Glutamatergic neuron (in vitro differentiated cells): Measurements from ENCODE around the gene ARHGEF39. TPM values are rescaled to one million over a fixed set of nuclear protein-coding genes. Genes with fewer than 3 reads are reported as not detected.

Source experiments
- DNase-seq: peaks from one replicate; pipeline ENCODE4 v3.0.0; 2022
- H3K27ac Mint-ChIP-seq: one replicate; pipeline ENCODE4 v1.8.0; 2020; ENCODE audit warnings: mild to moderate bottlenecking, mixed read lengths, inconsistent platforms; ENCODE audit not compliant: unreplicated experiment
- H3K27me3 Mint-ChIP-seq: one replicate; pipeline ENCODE4 v1.8.0; 2020; ENCODE audit warnings: mild to moderate bottlenecking, moderate library complexity, mixed read lengths, inconsistent platforms; ENCODE audit not compliant: unreplicated experiment
- H3K36me3 Mint-ChIP-seq: one replicate; pipeline ENCODE4 v1.8.0; 2020; ENCODE audit warnings: mild to moderate bottlenecking, mixed read lengths, inconsistent platforms; ENCODE audit not compliant: unreplicated experiment
- H3K4me1 Mint-ChIP-seq: one replicate; pipeline ENCODE4 v1.8.0; 2020; ENCODE audit warnings: mild to moderate bottlenecking, low read depth, mixed read lengths, inconsistent platforms; ENCODE audit not compliant: unreplicated experiment
- H3K4me3 Mint-ChIP-seq: one replicate; pipeline ENCODE4 v1.8.0; 2020; ENCODE audit warnings: mild to moderate bottlenecking, mixed read lengths, inconsistent platforms; ENCODE audit not compliant: unreplicated experiment
- H3K9me3 Mint-ChIP-seq: one replicate; pipeline ENCODE4 v1.8.0; 2020; ENCODE audit warnings: mild to moderate bottlenecking, moderate library complexity, mixed read lengths, inconsistent platforms; ENCODE audit not compliant: unreplicated experiment
- CTCF ChIP-seq: fragments of 200-600 bp; sonication (generic); IDR thresholded peaks from one replicate; pipeline ENCODE4 v1.5.0; 2021; ENCODE audit not compliant: partially characterized antibody, unreplicated experiment
- total RNA-seq: library from RNA; stranded (reverse); fragmentation: NEBNext Ultra II Directional; extraction: Animal tissue kit (Norgen Biotek cat#: 25700); gene quantifications from one replicate; pipeline ENCODE4 v1.2.1, GENCODE V29; 2021; ENCODE audit not compliant: unreplicated experiment

The ARHGEF39 gene
- total RNA-seq, 1 donor from 2014 or later, result 2.6 TPM

- Mint-ChIP-seq H3K36me3 (peaks cover 12% of the 10 kb centered on the region), H3K9me3 (no peaks in the 10 kb centered on the region), H3K27ac (no peak overlapping the region), H3K4me3 (no peak overlapping the region), H3K4me1 (no peaks in the 10 kb centered on the region), H3K27me3 (peaks cover 2% of the 10 kb centered on the region)
- no peak for DNase-seq
- no peak for TF ChIP-seq CTCF
Measured at GRCh38 chr9:35705372-35705771, 40.4 kb upstream of the ARHGEF39 start.

- Mint-ChIP-seq H3K27ac (no peak overlapping the region), H3K27me3 (peaks cover under 1% of the 10 kb centered on the region), H3K4me3 (no peak overlapping the region), H3K36me3 (peaks cover 12% of the 10 kb centered on the region), H3K4me1 (no peaks in the 10 kb centered on the region), H3K9me3 (no peaks in the 10 kb centered on the region)
- no peak for DNase-seq
- no peak for TF ChIP-seq CTCF
Measured at GRCh38 chr9:35703906-35704672, 39.1 kb upstream of the ARHGEF39 start.

GRCh38 chr9:35702696-35703095, 37.7 kb upstream of the ARHGEF39 start:
- Mint-ChIP-seq H3K27me3 (no peaks in the 10 kb centered on the region), H3K4me1 (no peaks in the 10 kb centered on the region), H3K27ac (no peak overlapping the region), H3K36me3 (peaks cover 5% of the 10 kb centered on the region), H3K4me3 (no peak overlapping the region), H3K9me3 (no peaks in the 10 kb centered on the region)
- DNase-seq, result no peak
- TF ChIP-seq CTCF, result no peak

- no peak overlapping the region for H3K4me3 Mint-ChIP-seq
- no peak for DNase-seq
- H3K9me3 Mint-ChIP-seq, result no peaks in the 10 kb centered on the region
Measured at GRCh38 chr9:35700942-35701341, 35.9 kb upstream of the ARHGEF39 start.

More at GRCh38 chr9:35700942-35701341, 35.9 kb upstream of the ARHGEF39 start:
- H3K36me3 Mint-ChIP-seq, result no peaks in the 10 kb centered on the region
- H3K4me1 Mint-ChIP-seq, result no peaks in the 10 kb centered on the region
- peaks cover 2% of the 10 kb centered on the region for H3K27me3 Mint-ChIP-seq
- TF ChIP-seq CTCF, result no peak
- H3K27ac Mint-ChIP-seq, result no peak overlapping the region
